ENCODE measurements around the gene CYP4A11.
"Not testable (repeated sequence)": the region's sequence is repeated elsewhere in the genome, so short reads cannot be mapped to it uniquely, and the experiment has no call there.

Gene CYP4A11, protein sequence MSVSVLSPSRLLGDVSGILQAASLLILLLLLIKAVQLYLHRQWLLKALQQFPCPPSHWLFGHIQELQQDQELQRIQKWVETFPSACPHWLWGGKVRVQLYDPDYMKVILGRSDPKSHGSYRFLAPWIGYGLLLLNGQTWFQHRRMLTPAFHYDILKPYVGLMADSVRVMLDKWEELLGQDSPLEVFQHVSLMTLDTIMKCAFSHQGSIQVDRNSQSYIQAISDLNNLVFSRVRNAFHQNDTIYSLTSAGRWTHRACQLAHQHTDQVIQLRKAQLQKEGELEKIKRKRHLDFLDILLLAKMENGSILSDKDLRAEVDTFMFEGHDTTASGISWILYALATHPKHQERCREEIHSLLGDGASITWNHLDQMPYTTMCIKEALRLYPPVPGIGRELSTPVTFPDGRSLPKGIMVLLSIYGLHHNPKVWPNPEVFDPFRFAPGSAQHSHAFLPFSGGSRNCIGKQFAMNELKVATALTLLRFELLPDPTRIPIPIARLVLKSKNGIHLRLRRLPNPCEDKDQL

DNA sequence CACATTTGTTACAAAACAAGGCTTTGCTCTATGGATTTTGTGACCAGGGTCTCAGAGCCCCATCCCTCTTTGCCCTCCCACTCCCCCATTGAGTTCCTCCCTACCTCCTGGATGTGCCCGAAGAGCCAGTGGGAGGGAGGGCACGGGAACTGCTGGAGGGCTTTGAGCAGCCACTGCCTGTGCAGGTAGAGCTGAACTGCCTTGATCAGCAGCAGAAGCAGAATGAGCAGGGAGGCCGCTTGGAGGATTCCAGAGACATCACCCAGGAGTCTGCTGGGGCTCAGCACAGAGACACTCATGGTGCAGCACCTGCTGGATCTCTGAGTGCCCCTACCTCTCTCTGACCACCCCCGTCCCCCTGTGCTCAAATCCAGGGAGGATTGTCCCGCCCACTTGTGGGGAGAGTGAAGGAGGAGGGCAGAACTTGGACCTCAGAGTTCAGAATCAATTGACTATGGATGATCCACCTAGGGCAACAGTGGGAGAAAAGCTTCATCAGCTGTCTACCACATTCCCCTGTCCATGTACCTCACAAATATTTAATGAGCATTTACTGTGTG lies at the start of gene CYP4A11:
Gene CYP4A11 (minus strand): TSS at position 342 of the 560 bp plus-strand sequence. CDS start 43 bp downstream, at position 299.
- DNase-seq, result no peak

DNA sequence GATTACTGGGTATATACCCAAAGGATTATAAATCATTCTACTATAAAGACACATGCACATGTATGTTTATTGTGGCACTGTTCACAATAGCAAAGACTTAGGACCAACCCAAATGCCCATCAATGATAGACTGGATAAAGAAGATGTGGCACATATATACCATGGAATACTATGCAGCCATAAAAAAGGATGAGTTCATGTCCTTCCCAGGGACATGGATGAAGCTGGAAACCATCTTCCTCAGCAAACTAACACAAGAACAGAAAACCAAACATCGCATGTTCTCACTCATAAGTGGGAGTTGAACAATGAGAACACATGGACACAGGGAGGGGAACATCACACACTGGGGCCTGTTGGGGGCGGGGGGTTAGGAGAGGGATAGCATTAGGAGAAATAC lies 49.3 kb upstream of the CYP4A11 start:
- DNase-seq, result not testable (repeated sequence)

DNA sequence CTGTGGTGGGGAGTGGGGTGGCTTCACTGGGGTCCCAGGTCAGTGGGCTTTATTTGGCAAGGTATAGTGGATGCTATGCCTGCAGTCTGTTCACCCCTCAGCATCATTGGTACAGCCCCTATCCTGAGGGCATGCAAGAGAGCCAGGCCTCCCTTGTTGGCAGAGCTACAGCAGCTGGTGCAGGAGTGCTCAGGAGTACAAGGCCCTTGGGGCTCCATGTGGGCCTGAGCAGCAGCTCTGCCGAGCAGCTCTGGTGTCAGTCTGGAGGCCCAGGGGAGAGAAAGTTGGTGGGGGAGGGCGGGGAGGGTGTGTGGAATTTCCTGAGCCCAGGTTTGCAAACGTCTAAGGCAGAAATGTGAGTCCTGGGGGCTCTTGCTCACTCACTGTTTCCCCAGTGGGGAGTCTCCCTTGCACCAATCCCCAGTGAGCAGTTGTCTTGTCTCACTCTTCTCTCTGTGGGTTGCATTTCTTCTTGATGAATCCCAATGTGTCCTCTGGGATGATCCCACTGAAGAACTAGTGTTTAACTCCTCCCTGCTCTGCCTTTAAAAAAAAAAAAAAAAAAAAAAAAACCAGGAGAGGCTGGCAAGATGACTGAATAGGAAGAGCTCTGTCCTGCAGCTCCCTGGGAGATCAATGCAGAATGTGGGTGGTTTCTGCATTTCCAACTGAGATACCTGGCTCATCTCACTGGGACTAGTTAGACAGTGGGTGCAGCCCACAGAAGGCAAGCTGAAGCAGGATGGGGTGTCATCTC lies 42.7 kb upstream of the CYP4A11 start:
- DNase-seq, result no peak

DNA sequence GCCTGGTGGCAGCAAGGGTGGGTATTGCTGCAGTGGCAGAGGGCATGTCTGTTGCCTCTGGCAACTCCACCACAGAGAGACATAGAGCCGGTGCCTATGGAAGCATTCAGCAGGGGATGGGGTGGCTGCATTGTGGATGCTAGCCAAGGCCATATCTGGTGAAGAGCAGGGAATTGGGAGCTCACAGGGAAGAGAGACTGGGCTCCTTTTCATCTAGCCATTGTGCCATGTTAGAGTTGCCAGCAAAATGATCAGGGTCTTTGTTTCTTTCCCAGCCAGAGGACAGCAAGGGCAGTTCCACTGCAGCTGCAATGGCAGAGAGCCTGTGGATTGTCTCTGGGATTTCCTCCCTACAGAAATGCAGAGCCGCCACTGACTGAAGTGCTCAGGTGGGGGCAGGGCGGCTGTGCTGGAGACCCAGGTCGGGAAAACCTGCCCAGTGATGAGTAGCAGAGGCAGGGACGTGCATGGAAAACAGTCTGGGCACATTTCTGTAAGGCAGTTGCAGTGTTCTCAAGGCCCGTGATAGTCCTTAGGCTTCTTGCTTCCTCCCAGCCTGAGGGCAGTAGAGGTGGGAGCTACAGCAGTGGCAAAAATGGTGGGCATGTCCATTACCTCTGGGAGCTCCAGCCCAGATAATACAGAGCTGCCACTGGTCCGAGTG lies 42.0 kb upstream of the CYP4A11 start:
- no peak for DNase-seq

DNA sequence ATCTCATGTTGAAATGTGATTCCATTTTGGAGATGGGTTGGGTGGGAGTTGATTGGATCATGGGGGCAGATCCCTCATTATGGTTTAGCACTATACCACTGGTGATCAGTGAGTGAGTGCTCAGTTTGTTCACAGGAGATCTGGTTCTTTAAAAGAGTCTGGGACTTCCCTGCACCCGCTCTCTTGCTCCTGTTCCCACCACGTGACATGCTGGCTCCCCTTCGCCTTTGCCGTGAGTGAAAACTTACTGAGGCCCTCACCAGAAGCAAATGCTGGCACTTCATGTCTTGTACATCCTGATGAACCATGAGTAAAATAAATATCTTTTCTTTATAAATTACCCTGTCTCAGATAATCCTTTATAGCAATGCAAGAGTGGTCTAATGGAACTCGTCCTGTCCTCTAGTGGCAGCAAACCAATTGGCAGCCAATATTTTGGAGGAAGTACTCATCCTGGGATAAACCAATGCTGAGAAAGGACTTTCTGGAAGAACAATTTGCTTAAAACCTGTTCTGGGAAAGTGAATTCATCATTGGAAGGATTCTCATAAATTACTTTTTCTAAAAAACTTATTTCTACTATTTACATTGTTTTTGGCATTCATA lies 27.8 kb upstream of the CYP4A11 start:
- no peak for DNase-seq

DNA sequence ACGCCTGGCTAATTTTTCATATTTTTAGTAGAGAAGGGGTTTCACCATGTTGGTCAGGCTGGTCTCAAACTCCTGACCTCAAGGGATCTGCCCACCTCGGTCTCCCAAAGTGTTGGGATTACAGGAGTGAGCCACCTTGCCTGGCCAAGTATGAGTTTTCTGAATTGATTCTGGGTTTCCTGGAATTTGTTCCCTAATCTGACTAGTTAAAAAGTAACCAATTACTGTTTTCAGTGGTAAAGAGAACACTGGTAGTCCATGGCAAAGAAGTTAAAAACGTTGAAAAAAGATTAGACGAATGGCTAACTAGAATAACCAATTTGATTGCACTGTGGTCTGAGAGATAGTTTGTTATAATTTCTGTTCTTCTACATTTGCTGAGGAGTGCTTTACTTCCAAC lies 21.0 kb upstream of the CYP4A11 start:
- not testable (repeated sequence) for DNase-seq

DNA sequence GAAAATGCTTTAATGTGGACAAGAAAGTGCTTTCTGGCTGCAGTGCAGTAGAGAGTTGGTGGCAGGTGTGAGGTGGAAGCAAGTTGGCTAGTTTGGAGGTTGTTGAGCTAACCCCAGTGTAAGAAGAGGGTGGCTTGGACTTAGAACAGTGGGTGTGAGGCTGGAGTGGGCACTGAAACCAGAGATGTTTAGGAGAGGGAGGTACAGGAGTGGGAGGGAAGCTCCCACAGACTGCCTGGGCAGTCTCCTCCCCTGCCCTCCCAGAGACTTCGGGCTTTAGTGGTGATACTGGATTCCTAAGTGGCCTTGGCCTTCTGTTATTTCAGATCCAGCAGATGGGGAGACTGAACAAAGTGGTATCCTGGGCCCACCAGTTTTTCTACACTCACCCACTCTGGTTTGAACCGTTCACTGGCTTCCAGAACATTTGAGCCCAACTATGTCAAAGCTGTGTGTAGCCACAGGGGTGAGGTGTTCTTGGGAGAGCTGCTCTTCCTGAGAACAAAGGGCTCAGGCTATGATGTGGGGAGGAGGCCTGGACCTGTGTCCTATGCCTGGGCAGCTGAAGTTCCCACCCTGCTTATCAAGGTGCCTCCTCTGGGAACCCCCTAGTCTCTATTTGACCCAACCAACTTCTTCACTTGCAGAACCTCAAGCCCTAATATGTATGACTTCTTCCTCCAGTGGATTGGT lies 19.9 kb upstream of the CYP4A11 start:
- DNase-seq, result no peak

DNA sequence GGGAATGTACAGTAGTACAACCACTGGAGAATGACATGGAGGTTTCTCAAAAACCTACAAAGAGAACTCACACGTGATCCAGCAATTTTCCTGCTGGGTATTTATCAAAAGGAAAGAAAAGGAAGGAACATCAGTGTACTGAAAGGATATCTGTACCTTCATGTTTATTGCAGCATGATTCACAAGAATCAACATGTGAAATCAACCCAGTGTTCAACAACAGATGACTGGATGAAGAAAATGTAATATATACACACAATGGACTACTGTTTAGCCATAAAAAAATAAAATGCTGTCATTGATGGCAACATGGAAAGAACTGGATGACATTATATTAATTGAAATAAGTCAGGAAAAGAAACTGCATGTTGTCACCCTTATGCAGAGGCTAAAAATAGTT lies 19.0 kb upstream of the CYP4A11 start:
- DNase-seq, result no peak

DNA sequence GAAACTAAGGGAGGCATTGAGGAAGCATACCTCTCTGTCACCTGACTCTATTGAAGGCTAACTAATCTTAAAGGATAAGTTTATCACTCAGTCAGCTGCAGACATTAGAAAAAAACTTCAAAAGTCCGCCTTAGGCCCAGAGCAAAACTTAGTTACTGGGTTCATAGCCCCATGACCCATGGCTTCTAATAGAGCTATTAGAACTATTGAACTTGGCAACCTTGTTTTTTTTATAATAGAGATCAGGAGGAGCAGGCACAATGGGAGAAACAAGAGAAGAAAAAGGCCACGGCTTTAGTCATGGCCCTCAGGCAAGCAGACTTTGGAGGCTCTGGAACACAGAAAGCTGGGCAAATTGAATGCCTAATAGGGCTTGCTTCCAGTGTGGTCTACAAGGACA lies 13.8 kb upstream of the CYP4A11 start:
- DNase-seq, result not testable (repeated sequence)

DNA sequence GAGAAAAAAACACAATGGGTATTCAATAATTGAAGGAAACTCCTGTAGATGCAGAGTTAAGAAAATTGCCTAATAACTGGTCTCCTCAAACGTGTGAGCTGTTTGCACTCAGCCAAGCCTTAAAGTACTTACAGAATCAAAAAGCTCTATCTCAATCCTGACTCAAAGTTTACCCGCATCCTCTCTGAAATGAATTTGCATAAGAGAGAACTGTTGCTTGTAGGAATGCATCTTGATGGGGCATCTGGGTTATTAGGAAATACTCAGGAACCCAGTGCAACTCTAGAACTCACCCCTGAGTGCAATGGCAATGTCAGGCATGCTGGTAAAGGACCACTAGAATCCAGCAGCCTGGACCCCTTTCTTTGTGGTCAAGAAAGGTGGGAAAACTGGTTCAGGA lies 12.6 kb upstream of the CYP4A11 start:
- DNase-seq, result not testable (repeated sequence)

DNA sequence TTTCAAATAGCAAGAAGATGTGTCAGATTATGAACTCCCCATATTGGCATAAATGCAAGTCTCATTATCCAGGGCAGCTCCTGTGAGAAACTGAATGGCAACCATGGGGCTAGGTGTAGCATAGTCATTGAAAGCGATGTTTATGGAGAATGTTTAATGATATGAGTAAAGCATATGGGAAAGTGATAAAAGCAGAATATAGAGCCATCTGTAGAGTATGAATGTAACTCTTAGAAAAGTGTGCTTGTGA lies 8.1 kb upstream of the CYP4A11 start:
- DNase-seq, result not testable (repeated sequence)

DNA sequence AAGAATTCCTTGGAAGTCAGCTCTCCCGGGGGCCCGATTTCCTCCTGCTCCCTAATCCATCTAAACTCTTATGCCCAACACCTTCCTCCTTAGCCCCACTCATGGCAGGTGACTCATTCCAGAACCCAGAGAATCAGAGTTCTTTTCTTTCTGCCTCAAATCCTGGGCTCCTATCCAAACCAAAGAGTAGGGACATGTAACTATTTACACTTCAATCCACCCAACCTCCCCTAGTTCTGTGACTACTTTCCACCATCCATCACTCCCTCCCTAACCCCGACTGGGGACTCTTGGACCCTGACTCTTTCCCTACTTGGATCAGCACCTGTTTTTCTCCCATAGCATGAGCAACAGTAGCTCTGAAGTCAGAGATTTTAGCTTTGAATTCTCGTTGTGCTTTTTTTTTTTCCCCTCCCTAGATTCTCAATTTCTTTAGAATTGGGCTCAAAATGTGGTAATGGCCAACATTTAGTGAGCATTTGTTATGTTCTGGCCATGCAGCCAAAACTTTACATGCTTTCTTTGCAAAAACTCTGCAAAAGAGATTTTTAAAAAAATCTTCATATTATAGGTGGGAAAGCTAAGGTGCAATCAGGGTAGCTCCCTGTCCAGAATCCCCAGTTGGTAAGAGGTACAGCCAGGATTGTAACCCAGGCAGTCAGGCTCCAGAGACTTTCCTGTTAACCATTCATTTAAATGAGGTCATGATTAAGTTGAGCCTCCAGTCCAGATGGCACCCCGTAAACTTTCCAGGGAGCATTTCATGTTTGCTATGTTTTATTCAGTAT lies 7.5 kb upstream of the CYP4A11 start:
- DNase-seq, result no peak

DNA sequence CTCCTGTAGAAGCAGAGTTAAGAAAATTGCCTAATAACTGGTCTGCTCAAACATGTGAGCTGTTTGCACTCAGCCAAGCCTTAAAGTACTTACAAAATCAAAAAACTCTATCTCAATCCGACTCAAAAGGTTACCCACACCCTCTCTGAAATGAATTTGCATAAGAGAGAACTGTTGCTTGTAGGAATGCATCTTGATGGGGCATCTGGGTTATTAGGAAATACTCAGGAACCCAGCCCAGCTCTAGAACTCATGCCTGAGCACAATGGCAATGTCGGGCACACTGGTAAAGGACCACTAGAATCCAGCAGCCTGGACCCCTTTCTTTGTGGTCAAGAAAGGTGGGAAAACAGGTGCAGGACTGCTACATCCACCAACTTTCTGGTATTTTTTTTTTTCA lies 6.4 kb upstream of the CYP4A11 start:
- not testable (repeated sequence) for DNase-seq

DNA sequence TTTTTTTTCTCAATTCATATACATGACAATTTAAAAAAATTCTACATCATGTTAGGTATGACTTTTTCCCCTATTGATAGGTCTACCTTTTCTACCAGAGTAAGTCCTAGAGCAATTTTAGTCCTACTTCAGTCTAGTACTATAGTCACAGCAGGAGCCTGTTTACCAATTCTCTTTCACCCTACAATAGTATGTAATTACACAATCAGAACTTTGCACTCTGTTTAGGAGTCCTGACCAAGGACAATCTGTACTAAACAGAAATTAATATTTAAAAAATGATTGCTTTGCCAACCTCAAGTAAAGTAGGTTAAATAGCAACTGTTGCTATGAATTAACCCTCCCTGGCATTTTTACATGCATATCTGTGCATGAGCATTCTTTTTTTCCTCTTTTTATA lies 810 bp upstream of the CYP4A11 start:
- DNase-seq, result no peak

DNA sequence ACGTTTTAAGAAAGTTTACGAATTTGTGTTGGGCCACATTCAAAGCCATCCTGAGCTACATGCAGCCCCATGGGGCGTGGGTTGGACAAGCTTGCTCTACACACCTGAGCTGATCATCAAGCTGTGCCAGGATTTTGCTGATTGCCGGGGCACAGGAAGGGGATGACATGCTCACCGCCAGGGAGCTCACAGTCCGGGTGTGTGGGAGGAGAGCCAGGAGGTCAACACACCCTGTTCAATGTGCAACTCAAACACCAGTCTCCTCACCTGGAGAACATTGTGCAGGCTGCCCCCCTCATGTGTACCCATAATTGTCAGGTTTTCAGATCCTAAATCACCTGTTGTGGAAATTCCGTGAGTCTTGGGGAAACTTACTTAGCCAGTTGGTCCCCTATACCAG lies 969 bp downstream of the CYP4A11 start:
- no peak for DNase-seq

DNA sequence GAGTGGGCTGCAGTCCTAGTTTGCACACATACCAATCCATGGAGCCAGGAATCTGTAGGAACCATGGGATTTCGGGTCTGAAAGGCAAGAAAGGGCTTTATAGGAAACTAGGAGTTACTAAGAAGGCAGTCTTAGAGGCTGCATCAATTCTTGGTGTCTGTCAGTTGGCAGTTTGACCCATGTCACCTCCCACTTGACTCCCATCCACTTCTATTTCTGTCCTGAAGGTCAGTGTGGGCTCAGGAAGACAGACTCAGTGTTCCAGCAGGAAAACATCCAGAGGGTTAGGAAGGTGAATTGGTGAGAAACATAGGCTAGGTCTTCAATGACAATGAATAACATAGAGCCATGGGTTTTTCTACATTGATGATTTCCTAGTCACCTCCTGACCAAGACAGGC lies 4.0 kb downstream of the CYP4A11 start:
- DNase-seq, result no peak

DNA sequence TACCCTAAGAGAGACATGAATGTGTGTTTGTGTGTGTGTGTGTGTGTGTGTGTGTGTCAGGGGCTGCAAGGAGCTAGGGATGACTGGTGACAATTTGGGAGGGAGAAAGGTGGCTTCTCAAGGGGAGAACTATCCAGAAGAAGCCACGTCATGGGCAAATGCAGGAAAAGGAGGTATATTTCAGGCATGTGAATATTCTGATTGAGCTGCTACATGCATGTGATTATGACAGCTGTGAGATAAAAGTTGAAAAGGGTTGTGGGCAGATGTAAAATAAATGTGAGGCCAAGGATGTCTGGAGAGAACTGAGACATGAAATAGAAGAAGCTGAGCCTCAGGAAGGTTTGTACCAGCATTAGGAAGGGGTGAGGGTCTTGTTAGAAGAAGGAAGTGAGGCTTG lies 4.5 kb downstream of the CYP4A11 start:
- DNase-seq, result no peak

DNA sequence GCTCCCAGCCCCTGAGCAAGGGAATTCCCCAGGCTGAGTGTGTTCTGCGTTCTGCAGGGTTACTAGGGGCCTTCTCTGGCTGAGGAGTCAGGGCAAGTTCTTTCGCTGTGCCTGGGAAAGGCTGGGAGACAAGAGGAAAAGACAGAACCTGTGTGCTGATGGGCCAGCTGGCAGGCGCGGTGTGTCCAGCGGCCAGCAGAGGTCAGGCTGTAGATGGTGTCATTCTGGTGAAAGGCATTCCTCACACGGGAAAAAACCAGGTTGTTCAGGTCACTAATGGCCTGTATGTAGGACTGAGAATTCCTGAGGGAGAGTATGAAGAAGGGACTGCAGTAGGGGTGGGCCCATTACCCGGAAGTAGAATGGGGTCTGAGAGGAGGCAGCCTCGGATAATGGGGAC lies 6.4 kb downstream of the CYP4A11 start:
- DNase-seq, result not testable (repeated sequence)

DNA sequence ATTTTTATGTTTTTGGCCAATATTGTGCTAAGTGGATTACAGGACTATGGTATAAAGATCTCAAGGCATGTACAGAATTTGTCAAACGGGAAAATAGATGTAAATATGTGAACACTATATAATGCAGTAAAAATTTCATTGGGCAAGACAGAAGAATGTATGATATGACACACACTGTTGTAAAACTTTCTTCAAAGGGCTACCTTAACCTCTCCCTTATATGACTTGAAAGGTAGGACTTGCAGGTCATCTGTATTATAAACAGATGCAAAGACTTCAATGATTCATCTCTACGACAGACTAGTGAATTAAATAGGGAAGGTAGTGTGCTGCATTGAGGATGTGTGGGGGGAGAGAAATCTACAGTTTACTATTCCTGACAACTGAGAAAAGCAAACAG lies 9.3 kb downstream of the CYP4A11 start:
- not testable (repeated sequence) for DNase-seq

DNA sequence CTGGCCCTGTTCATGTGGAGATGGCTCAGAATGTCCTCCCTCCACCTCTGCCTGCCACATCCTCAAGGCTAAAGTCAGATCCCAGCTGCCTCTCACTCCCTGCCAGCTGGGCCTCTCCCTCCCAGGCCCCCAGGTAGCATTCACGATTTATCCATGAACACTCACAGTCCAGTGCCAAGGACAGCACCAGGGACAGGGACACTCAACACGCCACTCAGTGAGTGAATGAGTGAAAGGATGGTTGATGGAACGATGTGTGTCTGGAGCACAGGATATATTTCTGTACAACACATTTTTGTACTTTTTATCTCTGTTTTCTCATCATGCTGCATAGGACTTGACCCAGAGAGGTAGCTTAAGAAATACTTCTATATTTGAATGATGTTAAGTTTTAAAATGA lies 10.1 kb downstream of the CYP4A11 start:
- DNase-seq, result no peak

DNA sequence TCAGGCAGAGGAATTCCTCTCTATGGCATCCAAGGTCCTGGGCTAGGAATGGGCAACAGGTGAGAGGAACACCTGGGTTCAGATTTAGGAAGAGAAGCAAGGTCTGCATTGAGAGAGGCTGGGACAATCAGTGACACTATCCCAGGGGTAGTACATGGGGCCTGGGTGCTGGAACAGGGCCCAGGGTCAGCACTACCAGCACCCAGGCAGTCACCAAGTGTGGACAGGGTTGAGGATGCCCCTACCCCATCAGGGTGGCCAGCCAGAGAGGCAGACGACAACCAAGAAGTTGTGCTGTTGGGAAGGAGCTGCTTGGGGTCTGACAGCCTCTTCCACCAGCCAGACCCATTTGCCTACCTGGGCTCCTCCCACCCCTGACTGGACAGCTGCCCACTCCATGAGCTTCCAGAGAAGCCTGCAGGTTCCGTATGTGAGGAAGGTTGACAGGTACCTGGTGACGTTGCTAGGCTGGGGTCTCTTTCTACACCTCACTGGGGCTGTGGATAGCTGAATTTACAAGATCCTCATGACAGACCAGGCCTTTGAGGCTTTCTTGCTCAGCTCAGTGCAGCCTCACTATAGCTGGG lies 13.9 kb downstream of the CYP4A11 start:
- DNase-seq, result no peak
